Measurements from ENCODE around the gene PDE11A.

PDE11A gene

GRCh38 chr2:177600917-177601316 lies 471.7 kb downstream of the PDE11A start:
- no peak for DNase-seq (ENCODE audit: low read depth, low spot score)

- DNase-seq (ENCODE audit: low read depth, low spot score), result no peak
These were observed 472.6 kb downstream of the PDE11A start for GRCh38 chr2:177599956-177600355.

GRCh38 chr2:177599139-177599688 lies 473.4 kb downstream of the PDE11A start:
- DNase-seq (ENCODE audit: low read depth, low spot score), result no peak

- no peak for DNase-seq (ENCODE audit: low read depth, low spot score)
These were observed 474.0 kb downstream of the PDE11A start for GRCh38 chr2:177598326-177599138.

- no peak for DNase-seq (ENCODE audit: low read depth, low spot score)
These were observed 474.8 kb downstream of the PDE11A start for GRCh38 chr2:177597759-177598158.

- no peak for DNase-seq (ENCODE audit: low read depth, low spot score)
These were observed 475.7 kb downstream of the PDE11A start for GRCh38 chr2:177596866-177597265.

GRCh38 chr2:177595126-177595845 lies 477.3 kb downstream of the PDE11A start:
- no peak for DNase-seq (ENCODE audit: low read depth, low spot score)

GRCh38 chr2:177593402-177593801 lies 479.2 kb downstream of the PDE11A start:
- no peak for DNase-seq (ENCODE audit: low read depth, low spot score)

GRCh38 chr2:177592945-177593344 lies 479.6 kb downstream of the PDE11A start:
- DNase-seq (ENCODE audit: low read depth, low spot score), result no peak

- DNase-seq (ENCODE audit: low read depth, low spot score), result no peak
These were observed 480.2 kb downstream of the PDE11A start for GRCh38 chr2:177592397-177592796.

- no peak for DNase-seq (ENCODE audit: low read depth, low spot score)
These were observed 483.4 kb downstream of the PDE11A start for GRCh38 chr2:177589186-177589585.

GRCh38 chr2:177588671-177589070 lies 483.9 kb downstream of the PDE11A start:
- DNase-seq (ENCODE audit: low read depth, low spot score), result no peak

- no peak for DNase-seq (ENCODE audit: low read depth, low spot score)
These were observed 485.2 kb downstream of the PDE11A start for GRCh38 chr2:177587371-177587770.

- DNase-seq (ENCODE audit: low read depth, low spot score), result no peak
These were observed 486.4 kb downstream of the PDE11A start for GRCh38 chr2:177586154-177586553.

GRCh38 chr2:177585234-177585863 lies 487.2 kb downstream of the PDE11A start:
- DNase-seq (ENCODE audit: low read depth, low spot score), result no peak

GRCh38 chr2:177584030-177584692 lies 488.4 kb downstream of the PDE11A start:
- DNase-seq (ENCODE audit: low read depth, low spot score), result no peak

- DNase-seq (ENCODE audit: low read depth, low spot score), result no peak
These were observed 490.6 kb downstream of the PDE11A start for GRCh38 chr2:177582000-177582399.

GRCh38 chr2:177579486-177580036 lies 493.0 kb downstream of the PDE11A start:
- no peak for DNase-seq (ENCODE audit: low read depth, low spot score)

GRCh38 chr2:177578454-177578853 lies 494.1 kb downstream of the PDE11A start:
- DNase-seq (ENCODE audit: low read depth, low spot score), result no peak

GRCh38 chr2:177577075-177577474 lies 495.5 kb downstream of the PDE11A start:
- no peak for DNase-seq (ENCODE audit: low read depth, low spot score)

GRCh38 chr2:177575358-177575757 lies 497.2 kb downstream of the PDE11A start:
- no peak for DNase-seq (ENCODE audit: low read depth, low spot score)

All from iPS DF 19.7 (cell line).